HEK293 (cell line): ENCODE measurements around the gene NACA2.
A peak's percentile ranks its signal among the peaks of the same experiment; 100 is the strongest.

Experiments
- CTCF ChIA-PET: fragments of 350-600 bp; formaldehyde crosslinking; extraction: SDS; loops from one replicate; lab custom pipeline; 2021; ENCODE audit warnings: antibody characterized with exemption; lab: Yijun Ruan, JAX
- POLR2A ChIA-PET: fragments of 300-600 bp; formaldehyde crosslinking; extraction: SDS; loops from one replicate; lab custom pipeline; 2020; ENCODE audit warnings: antibody characterized with exemption, inconsistent platforms; lab: Yijun Ruan, JAX
- H3K27ac ChIP-seq: fragments of 200-500 bp; sonication (Bioruptor generic); 2 replicates; pipeline ENCODE4 v1.5.1; 2014; ENCODE audit warnings: low read depth, low read length, control low read depth, inconsistent platforms; ENCODE audit errors: extremely low read depth
- H3K36me3 ChIP-seq, 2 experiments: fragments of 200-500 bp in 1 of 2; sonication (Bioruptor generic) in 1 of 2; 1 replicate in 1 of 2; 2 replicates in 1 of 2; pipeline ENCODE4 v1.5.1; 2014 to 2017; ENCODE audit warnings: inconsistent platforms in 2 of 2, low read length in 2 of 2; ENCODE audit not compliant: control insufficient read depth in 2 of 2, insufficient read depth in 1 of 2
- H3K4me1 ChIP-seq: fragments of 200-500 bp; sonication (Bioruptor generic); 2 replicates; pipeline ENCODE4 v1.5.1; 2014; ENCODE audit warnings: mild to moderate bottlenecking, low read length, inconsistent platforms; ENCODE audit not compliant: control insufficient read depth, insufficient read depth
- H3K4me3 ChIP-seq: 2 replicates; pipeline ENCODE4 v1.5.1; 2011; ENCODE audit warnings: low read depth, mild to moderate bottlenecking, control low read depth, low read length, moderate library complexity
- H3K9me3 ChIP-seq: fragments of 200-500 bp; sonication (Bioruptor generic); 2 replicates; pipeline ENCODE4 v1.5.1; 2014; ENCODE audit warnings: low read depth, low read length, inconsistent platforms; ENCODE audit not compliant: control insufficient read depth, insufficient read depth
- ATF2 ChIP-seq: fragments of 450-650 bp; formaldehyde crosslinking; IDR thresholded peaks from 2 replicates; pipeline ENCODE4 v1.5.1; 2016; ENCODE audit warnings: missing biosample characterization, missing genetic modification characterization, low read depth
- ELK4 ChIP-seq: IDR thresholded peaks from 2 replicates; pipeline ENCODE4 v1.6.1; 2011; ENCODE audit warnings: mild to moderate bottlenecking, low read depth, low read length, borderline replicate concordance
- HOXC10 ChIP-seq: sonication (generic); formaldehyde crosslinking; IDR thresholded peaks from 2 replicates; pipeline ENCODE4 v1.8.1; 2023; ENCODE audit warnings: mild to moderate bottlenecking, missing genetic modification reagents
- KLF16 ChIP-seq: fragments of 450-650 bp; formaldehyde crosslinking; IDR thresholded peaks from 2 replicates; pipeline ENCODE4 v1.5.1; 2017; ENCODE audit warnings: missing biosample characterization, missing genetic modification characterization
- PBX3 ChIP-seq: sonication (generic); formaldehyde crosslinking; IDR thresholded peaks from 2 replicates; pipeline ENCODE4 v1.8.1; 2022; ENCODE audit warnings: mild to moderate bottlenecking, moderate library complexity, missing genetic modification reagents
- REPIN1 ChIP-seq: fragments of 450-650 bp; formaldehyde crosslinking; IDR thresholded peaks from 2 replicates; pipeline ENCODE4 v1.5.1; 2017; ENCODE audit warnings: missing biosample characterization, missing genetic modification characterization, low read depth
- TRIM28 ChIP-seq: IDR thresholded peaks from 2 replicates; pipeline ENCODE4 v1.6.1; 2011; ENCODE audit warnings: low read length, control low read depth, borderline replicate concordance
- ZBTB20 ChIP-seq: fragments of 450-650 bp; formaldehyde crosslinking; IDR thresholded peaks from 2 replicates; pipeline ENCODE4 v1.5.1; 2016; ENCODE audit warnings: missing biosample characterization, missing genetic modification characterization
- ZFHX2 ChIP-seq: fragments of 450-650 bp; formaldehyde crosslinking; conservative IDR thresholded peaks from 2 replicates; pipeline ENCODE4 v1.5.1; 2016; ENCODE audit warnings: missing biosample characterization, missing genetic modification characterization
- ZNF148 ChIP-seq: fragments of 450-650 bp; formaldehyde crosslinking; IDR thresholded peaks from 2 replicates; pipeline ENCODE4 v1.5.0; 2017; ENCODE audit warnings: missing biosample characterization, missing genetic modification characterization, borderline replicate concordance
- ZNF155 ChIP-seq: fragments of 450-650 bp; formaldehyde crosslinking; IDR thresholded peaks from 2 replicates; pipeline ENCODE4 v1.5.1; 2016; ENCODE audit warnings: missing biosample characterization, missing genetic modification characterization
- ZNF16 ChIP-seq: fragments of 450-650 bp; formaldehyde crosslinking; IDR thresholded peaks from 2 replicates; pipeline ENCODE4 v1.5.1; 2016; ENCODE audit warnings: low read depth, missing biosample characterization, missing genetic modification characterization
- ZNF2 ChIP-seq: fragments of 450-650 bp; formaldehyde crosslinking; IDR thresholded peaks from 2 replicates; pipeline ENCODE4 v1.5.1; 2016; ENCODE audit warnings: missing biosample characterization, missing genetic modification characterization
- ZNF202 ChIP-seq: fragments of 450-650 bp; formaldehyde crosslinking; IDR thresholded peaks from 2 replicates; pipeline ENCODE4 v1.5.1; 2016; ENCODE audit warnings: missing biosample characterization, missing genetic modification characterization, borderline replicate concordance
- ZNF248 ChIP-seq: fragments of 450-650 bp; formaldehyde crosslinking; IDR thresholded peaks from 2 replicates; pipeline ENCODE4 v1.5.1; 2017; ENCODE audit warnings: missing biosample characterization, missing genetic modification characterization
- ZNF398 ChIP-seq: fragments of 450-650 bp; formaldehyde crosslinking; IDR thresholded peaks from 2 replicates; pipeline ENCODE4 v1.5.1; 2017; ENCODE audit warnings: missing biosample characterization, missing genetic modification characterization
- ZNF600 ChIP-seq: fragments of 450-650 bp; formaldehyde crosslinking; IDR thresholded peaks from 2 replicates; pipeline ENCODE4 v1.5.1; 2016; ENCODE audit warnings: missing biosample characterization, missing genetic modification characterization
- ZNF654 ChIP-seq: fragments of 450-650 bp; formaldehyde crosslinking; IDR thresholded peaks from 2 replicates; pipeline ENCODE4 v1.5.1; 2016; ENCODE audit warnings: low read depth, missing biosample characterization, missing genetic modification characterization
- ZNF677 ChIP-seq: fragments of 450-650 bp; IDR thresholded peaks from 2 replicates; pipeline ENCODE4 v1.5.0; 2018; ENCODE audit warnings: missing biosample characterization, mild to moderate bottlenecking, missing genetic modification characterization, moderate library complexity
- ZSCAN23 ChIP-seq: fragments of 450-650 bp; formaldehyde crosslinking; IDR thresholded peaks from 2 replicates; pipeline ENCODE4 v1.5.1; 2016; ENCODE audit warnings: missing biosample characterization, missing genetic modification characterization
- ZSCAN30 ChIP-seq: fragments of 450-650 bp; IDR thresholded peaks from 2 replicates; pipeline ENCODE4 v1.5.1; 2018; ENCODE audit warnings: missing biosample characterization, mild to moderate bottlenecking, missing genetic modification characterization, moderate library complexity

NACA2 gene

GRCh38 chr17:61583242-61583641, 7.8 kb downstream of the NACA2 start (continued):
- peak; percentile 98 for TF ChIP-seq ATF2
- no peak for TF ChIP-seq ELK4
- no peak for TF ChIP-seq KLF16 (tag by site-specific recombination)

- ChIA-PET CTCF (interaction anchor here (0.6 to 2.3 kb wide), 17 partner anchors 8 to 527 kb away, joined by 3 to 38 read pairs (median 4); no protein-coding TSS in a partner anchor), POLR2A (no interaction called here)
- H3K36me3 ChIP-seq, result no peaks in the 10 kb centered on the region
- no peak overlapping the region for H3K4me3 ChIP-seq
- no peak overlapping the region for H3K27ac ChIP-seq
- TF ChIP-seq ZNF202 (tag by site-specific recombination) (no peak), ZNF16 (tag by site-specific recombination) (no peak), ZSCAN23 (tag by site-specific recombination) (no peak), HOXC10 (no peak), ZBTB20 (tag by site-specific recombination) (no peak), PBX3 (CRISPR knock-in tag) (no peak), ZSCAN30 (tag by site-specific recombination) (no peak)
- no peaks in the 10 kb centered on the region for H3K9me3 ChIP-seq
- peaks cover 8% of the 10 kb centered on the region; the same call in 1 of the 2 replicates for H3K4me1 ChIP-seq
Observed at GRCh38 chr17:61582593-61582992, 8.4 kb downstream of the NACA2 start.

GRCh38 chr17:61581611-61582349, 9.2 kb downstream of the NACA2 start:
- no peak overlapping the region for H3K4me3 ChIP-seq
- TF ChIP-seq ZNF148 (tag by site-specific recombination), result no peak
- no peak for TF ChIP-seq ZSCAN30 (tag by site-specific recombination)

GRCh38 chr17:61580502-61580901, 10.5 kb downstream of the NACA2 start:
- ChIA-PET POLR2A (no interaction called here), CTCF (interaction anchor here (0.6 to 1.4 kb wide), 5 partner anchors 53 to 168 kb away, joined by 3 to 5 read pairs (median 3); no protein-coding TSS in a partner anchor)
- Histone ChIP-seq H3K9me3 (no peaks in the 10 kb centered on the region), H3K4me3 (no peak overlapping the region), H3K36me3 (no peaks in the 10 kb centered on the region), H3K27ac (no peak overlapping the region), H3K4me1 (peaks cover 8% of the 10 kb centered on the region; the same call in 1 of the 2 replicates)
- TF ChIP-seq ZNF654 (tag by site-specific recombination) (no peak), TRIM28 (no peak), ZNF2 (tag by site-specific recombination) (no peak), ZNF398 (tag by site-specific recombination) (no peak), ZNF677 (tag by site-specific recombination) (no peak), ZFHX2 (tag by site-specific recombination) (no peak), ZNF155 (tag by site-specific recombination) (no peak), ZNF600 (tag by site-specific recombination) (no peak), ZNF248 (tag by site-specific recombination) (no peak), HOXC10 (no peak), REPIN1 (no peak)

More at GRCh38 chr17:61581611-61582349, 9.2 kb downstream of the NACA2 start:
- ChIA-PET POLR2A (no interaction called here), CTCF (interaction anchor here (0.6 to 2.3 kb wide), 5 partner anchors 7 to 168 kb away, joined by 3 to 38 read pairs (median 6); no protein-coding TSS in a partner anchor)
- peaks cover 8% of the 10 kb centered on the region; the same call in 1 of the 2 replicates for H3K4me1 ChIP-seq
- H3K9me3 ChIP-seq, result no peaks in the 10 kb centered on the region
- no peak overlapping the region for H3K27ac ChIP-seq
- H3K36me3 ChIP-seq, result no peaks in the 10 kb centered on the region
